HG02852 (cell line): ENCODE measurements around the gene TMEM232.
"Not testable (repeated sequence)": the region's sequence is repeated elsewhere in the genome, so short reads cannot be mapped to it uniquely, and the experiment has no call there.

Experiments
- ATAC-seq: cut with Tn5 transposase; IDR thresholded peaks from one replicate; pipeline ENCODE4 v1.9.1; 2021; ENCODE audit warnings: mild to moderate bottlenecking, moderate library complexity; ENCODE audit not compliant: unreplicated experiment

The TMEM232 gene

DNA sequence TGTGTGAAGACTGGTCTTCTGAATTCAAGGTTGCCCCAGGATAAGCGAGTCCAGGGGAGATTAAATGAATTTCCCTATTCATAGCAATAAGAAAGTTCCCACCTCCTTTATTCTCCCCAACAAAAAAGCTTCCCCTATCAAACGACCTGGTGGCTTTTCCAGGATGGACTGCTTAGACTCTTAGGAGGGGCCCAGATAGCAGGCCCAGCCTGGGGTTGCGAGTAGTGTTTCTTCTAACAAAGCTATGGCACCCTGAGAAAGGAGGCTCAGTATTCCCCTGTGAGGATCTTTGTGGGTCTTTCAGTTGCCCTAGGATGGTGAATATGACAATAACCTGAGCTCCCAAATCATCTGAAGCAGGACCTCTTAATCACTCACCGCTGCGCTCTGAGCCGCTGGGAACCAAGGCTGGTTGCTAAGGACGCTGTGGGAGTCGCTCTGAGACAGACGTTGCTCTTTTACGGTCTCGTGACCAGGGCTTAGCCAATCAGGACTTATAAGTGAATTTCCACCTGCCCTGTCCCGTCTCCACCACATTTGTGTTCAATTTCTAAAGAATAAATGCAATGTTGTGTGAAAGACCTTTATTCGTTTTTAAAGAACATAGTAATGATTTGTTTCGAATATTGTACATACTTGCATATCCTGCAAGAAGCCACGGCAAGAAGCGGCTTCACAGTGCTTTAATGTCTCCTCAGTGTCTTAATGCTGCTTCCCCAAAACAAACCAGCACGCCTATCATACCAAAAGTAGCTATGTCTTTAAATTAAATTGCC lies at the start of gene TMEM232:
Gene TMEM232, minus strand, starts transcription at position 423 of the 776 bp plus-strand sequence. CDS start 59,319 bp downstream, outside the sequence.
- ATAC-seq, result peak; percentile 100

DNA sequence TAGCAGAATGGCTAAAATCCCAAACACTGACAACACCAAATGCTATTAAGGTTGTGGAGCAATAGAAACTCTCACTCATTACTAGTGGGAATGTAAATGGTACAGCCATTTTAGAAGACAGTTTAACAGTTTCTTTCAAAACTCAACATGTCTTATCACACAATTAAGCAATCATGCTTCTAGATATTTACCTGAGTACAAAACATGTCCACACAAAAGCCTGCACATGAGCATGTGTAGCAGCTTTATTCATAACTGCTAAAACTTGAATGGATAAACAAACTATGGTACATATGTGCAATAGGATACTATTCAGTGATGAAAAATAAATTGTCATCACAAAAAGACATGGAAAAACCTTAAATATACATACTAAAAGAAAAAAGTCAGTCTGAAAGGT lies 43.8 kb upstream of the TMEM232 start:
- no peak for ATAC-seq

DNA sequence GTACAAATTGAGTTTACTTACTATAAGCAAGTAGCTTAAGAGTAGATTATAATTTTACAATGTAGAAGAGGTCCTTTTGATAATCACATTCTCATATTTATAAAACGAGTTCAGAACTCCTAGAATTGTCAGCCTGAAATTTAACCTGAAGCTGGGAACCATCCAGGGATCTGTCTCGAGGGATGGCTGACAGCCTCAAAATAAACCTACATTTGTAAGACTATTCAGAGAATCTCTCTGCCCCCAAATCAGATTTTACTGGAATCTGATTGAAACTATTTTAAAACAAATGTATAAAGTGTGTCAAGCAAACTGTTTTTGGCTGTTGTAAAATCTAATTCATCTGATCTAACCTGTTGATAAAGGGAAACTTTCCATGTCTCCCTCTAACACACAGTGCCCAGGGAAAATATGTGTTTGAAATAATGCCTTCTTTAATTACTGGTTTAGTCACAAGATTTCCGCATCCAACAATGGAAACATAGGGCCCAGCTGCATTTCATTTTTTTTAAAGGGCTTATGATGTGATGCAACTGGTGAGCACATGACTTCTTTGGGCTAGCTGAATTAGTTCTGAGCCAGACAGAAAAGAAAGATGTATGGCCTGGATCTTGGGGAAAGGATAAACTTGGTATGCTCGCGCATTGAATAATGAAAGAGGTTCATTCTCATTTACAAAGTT lies 42.7 kb upstream of the TMEM232 start:
- no peak for ATAC-seq

DNA sequence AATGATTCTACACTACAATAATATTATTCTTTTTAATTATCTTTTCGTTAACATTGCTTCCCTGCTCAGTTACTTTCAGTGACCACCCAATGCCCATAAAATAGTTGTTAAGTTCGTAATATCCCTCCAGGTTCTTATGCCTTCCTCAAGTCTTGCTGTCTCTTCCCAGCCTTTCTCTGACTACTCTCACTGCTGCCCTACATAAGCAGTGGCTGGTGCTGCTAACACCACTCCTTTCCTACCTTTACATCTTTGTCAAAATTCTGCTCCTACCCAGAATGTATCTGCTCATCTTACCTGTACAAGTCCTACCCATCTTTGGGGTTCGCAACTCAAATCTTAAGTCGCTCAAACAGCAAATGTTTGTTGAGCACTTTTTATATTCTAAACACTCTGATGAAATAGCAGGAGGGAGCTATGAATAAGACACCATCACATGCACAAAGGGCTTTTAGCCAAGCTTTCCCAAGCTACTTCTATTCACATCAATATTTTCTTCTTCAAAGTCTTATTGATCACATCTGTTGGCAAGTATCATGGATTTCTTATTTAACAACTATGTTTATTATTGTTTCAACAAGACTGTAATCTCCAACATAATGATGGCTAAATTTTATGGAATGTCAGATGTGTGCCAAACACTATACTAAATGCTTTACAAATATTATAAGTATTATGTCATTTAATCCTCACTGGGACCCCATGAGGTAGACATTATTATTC lies 41.8 kb upstream of the TMEM232 start:
- ATAC-seq, result no peak

DNA sequence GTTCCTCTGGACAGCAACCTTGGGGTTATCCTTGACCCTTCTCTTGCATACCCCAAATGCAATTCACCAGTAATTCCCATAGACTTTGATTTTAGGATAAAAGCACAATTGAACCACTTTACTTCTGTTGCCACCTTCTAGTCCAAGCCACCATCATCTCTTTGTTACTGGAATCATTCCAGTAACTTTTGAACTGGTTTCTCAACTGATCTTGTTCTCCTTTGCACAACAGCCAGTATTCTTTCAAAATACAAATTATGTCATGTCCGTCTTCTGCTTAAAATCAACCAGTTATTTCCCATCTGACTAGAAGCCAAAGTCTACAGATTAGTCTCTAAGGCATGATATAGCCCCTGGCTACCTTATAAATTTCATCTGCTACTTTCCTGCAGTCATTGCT lies 33.7 kb upstream of the TMEM232 start:
- ATAC-seq, result no peak

DNA sequence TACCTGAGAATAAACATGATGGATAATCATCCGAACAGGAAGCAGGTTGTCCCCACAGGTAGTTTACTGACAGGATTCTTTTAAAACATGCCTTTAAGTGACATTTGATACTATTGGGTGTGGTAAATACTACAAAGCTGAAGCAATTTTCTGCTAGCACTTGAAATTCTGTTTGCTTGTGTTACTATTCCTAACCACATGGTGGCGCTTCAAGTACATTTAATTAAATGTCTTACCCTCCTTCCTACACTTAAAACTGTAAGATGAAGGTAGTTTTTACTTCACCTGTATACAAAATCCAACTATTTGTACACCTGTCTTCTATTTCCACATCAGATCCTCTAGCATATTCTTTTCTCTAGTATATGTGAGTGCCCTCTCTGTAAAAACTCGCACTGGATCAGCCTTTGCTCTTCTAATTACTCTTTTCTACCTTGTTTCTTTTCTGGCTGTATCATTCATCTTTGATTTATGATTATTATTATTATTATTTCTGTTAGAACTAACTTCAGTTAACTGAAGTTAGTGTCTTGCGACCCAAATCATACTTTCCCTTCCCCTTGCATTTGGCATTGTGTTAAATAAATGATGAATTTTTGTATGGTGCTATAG lies 30.8 kb upstream of the TMEM232 start:
- no peak for ATAC-seq

DNA sequence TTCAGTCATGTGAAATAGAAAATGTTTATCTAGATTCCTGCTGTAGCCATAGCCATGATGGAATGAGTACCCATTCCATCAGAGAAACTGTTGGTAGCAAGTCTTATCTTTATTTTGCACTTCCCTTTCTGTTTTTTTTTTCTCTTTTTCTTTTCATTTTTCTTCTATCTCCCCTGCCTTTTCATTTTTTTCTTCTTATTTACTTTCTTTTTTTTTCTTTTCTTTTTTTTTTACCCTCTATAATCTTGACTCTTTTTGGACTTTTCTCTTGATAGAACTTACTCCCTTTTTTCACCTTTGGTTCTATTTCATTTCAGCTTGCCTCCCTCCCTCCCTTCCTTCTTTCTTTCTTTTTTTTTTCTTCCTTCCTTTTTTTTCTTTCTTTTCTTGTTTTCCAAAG lies 27.7 kb upstream of the TMEM232 start:
- no peak for ATAC-seq

DNA sequence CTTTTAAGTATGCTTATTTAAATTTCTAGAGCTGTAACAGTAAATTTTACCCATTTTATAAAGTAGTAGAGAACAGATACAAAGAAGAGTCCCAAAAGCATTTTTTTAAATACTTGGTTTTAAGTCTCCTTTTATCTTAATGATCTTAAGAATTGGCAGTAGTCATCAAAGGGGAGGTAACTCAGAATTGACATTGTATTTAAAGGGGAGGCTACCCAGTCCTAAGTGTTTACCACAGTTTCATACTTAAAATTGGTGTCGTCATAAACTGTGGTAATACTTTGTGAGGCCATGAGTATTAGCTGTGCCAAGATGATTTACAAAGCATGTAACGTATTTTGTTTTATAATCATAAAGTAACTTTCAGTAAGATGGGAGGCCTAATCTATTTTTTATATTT lies 27.1 kb upstream of the TMEM232 start:
- ATAC-seq, result no peak

DNA sequence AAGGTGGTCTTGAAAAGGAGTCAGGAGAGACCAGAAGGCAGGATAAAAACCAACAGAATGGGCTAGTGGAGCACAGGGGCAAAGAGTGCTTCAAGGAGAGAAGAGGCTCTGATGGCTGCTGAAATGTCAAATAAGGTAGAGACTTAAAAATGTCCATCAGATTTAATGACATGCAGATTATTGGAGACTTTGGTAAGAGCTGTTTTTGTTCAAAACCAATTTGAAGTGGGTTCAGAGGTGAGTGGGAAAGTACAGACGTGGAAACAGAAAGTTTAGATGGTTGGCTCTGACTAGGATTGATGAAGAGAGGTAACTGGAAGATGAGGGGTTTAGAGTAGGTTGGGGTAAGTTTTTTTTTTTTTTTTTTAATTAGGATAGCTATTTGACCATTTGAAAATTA lies 26.5 kb upstream of the TMEM232 start:
- ATAC-seq, result peak; percentile 23

DNA sequence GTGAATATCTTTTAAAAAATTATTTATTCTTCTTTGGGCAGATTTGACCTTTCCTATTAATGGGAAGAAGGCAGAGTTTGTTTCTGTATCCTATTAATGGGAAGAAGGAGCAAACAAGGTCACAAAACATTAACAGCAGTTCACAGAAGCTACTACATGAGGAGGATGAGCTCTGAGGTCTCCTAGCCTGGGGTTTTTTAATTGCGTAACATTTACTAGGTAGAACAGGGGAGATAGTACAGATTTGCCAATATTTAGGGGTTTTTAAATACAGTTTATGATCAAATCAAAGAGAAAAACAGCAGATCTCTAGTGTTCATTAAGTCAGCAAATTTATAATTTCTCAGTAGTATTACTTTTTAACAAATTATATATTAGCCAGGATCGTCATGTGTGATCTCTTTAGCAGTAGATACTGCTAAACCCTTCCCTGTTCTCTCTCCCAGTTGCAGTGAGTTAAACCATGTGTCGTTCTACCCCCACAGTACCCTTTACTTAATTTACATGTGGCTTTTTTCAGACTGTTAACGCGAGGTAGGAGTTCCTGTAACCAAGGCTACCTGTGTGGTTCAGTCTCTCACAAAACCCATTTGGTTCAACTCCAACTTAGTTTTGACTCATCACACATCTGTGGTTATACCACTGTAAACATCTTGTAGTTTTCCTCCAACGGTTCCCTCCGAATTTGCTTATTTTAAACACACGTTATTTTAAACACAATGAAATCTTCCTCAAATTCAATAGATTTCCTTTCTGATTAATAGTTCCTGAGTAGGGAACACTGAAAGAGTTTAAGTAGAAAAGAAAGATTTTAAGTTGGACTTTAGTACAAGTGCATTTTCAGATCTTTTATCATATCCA lies 25.7 kb upstream of the TMEM232 start:
- ATAC-seq, result peak; percentile 97

DNA sequence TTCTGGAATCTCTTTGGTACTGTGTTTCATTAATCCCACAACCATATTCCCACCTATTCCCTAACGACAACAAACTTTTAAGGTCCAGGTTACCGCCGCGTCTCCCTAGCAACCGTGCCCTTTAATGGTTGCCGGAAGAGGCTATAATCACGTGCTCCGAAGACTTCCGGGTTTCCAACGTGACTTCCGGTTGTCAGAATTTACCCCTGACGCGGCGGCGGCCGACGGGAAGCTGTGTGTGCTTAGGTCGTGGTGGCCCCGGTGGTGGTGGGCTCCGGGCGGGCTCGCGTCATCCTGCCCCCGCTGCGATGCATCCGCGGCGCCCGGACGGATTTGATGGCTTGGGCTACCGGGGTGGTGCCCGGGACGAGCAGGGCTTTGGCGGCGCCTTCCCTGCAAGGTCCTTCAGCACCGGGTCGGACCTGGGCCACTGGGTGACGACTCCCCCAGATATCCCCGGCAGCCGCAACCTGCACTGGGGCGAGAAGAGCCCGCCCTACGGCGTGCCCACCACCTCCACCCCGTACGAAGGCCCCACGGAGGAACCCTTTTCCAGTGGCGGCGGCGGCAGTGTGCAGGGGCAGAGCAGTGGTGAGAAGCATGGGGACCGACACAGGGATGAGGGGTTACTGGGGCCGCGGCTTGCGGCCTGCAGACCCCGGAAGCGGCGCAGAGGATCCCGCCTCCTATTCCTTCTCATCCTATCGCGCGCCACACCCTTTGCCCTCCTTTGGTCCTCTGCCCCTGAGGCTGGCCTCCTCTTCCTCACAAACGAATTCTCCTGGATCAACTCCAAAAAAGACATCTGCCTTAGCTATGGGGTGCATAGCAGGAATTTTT lies 12.6 kb upstream of the TMEM232 start, which contains the start of gene SLC25A46:
Gene SLC25A46, plus strand, starts transcription at position 196 of the 840 bp plus-strand sequence. Its CDS starts 113 bp downstream, at position 309.
- peak; percentile 95 for ATAC-seq

DNA sequence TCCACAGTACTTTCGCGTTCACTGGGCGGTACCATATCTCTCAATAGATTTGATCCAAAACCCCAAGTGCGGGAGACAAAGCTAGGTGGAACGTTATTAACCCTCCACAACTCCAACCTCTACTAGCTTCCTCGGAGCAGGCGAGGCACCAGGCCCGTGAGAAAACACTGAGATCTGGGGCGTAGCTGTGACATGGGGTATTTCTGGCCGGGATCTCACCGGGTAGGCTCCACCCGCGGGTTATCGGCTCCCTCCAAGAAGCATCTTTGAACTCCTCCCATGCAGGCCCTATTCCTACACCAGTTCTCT lies 12.0 kb upstream of the TMEM232 start:
- ATAC-seq, result peak; percentile 61

DNA sequence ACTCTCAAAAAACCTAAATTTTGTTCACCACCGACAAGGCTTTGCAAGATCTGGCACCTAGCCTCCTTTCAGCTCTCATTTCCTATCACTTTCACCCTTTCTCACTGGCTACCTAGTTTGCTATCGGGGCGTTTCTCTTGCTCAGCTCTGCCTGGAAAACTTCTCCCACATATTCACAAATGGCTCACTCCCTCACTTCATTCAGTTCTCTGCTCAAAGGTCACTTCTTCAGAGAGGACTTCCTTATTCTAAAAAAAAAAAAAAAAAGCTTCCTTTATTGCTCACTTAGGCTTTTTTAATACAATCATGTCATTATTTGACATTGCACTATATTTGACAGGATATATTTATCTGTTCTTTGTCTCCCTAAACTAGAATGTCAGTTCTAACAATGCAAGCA lies 10.3 kb upstream of the TMEM232 start:
- no peak for ATAC-seq

DNA sequence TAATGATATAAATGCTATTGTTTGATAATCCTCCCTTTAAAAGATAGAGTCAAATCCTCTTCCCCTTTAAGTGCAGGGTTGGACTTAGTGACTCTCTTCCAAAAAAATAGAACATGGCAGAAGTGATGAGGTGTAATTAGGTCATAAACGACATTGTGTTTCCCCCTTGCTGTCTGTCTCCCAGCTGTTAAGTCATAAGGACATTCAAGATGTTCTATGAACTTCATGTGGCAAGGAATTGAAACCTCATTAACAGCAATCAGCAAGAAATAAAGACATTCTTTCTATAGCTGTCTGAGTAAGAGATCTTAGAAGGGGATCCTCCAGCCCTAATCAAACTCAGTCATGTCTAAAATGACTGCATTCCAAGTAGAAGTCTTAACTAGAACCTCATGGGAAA lies 9.1 kb upstream of the TMEM232 start:
- ATAC-seq, result no peak

DNA sequence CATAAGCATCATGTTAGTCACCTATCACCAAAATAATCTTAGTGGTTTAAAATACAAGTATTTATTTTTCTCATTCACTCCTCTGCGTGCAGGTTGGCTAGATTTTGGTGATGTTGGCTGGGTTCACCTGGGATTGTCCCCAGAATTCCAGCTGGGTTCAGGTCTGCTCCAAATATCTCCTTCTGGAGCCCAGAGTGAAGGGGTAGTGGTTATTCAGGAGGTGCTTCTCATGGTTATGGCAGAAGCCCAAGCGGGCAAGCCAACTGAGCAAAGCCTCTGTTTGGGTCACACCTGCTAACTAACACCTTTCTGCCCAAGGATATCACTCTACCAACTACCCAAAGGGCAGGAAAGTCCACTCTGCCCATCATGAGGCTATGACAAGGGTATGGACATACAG lies 7.6 kb upstream of the TMEM232 start:
- no peak for ATAC-seq

DNA sequence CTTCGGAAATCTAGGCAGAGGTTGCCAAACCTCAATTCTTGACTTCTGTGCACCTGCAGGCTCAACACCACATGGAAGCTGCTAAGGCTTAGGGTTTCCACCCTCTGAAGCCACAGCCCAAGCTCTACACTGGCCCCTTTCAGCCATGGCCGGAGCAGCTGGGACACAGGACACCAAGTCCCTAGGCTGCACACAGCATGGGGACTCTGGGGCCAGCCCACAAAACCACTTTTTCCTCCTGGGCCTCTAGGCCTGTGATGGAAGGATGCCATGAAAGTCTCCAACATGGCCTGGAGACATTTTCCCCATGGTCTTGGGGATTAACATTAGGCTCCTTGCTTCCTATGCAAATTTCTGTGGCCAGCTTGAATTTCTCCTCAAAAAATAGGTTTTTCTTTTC lies 5.0 kb upstream of the TMEM232 start:
- not testable (repeated sequence) for ATAC-seq

DNA sequence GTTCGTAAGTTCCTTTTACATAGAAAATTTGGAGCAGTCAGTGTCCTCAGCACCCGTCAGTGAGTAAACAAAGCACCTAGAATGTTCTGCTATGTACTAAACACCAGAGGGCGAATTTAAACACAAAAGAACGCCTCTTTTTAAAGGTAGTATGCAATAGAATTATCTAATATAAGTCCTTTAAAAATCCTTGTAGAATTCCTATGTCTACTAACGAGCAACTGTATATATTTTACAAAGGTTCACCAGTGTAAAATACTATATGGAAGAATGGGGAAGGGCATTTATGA lies 499 bp upstream of the TMEM232 start:
- ATAC-seq, result peak; percentile 48

DNA sequence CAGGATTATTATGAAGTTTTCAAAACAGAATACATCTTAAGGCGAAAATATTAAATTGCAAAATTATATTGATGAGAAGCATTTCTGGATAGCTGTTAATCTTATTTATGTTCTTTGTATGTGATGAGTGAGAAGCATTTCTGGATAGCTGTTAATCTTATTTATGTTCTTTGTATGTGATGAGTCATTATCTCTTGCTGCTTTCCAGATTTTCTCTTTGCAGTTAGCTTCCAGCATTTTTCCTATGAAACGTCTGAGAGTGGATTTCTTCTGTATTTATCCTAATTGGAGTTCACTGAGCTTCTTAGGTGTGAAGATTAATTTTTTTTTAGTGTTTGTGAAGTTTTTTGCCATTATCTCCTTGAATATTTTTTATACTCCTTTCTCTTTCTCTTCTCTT lies 8.2 kb downstream of the TMEM232 start:
- no peak for ATAC-seq
